Endothelial cell of umbilical vein (primary cell): ENCODE data around the gene PRICKLE3.

Experiments
- MYC ChIP-seq: IDR thresholded peaks from one replicate; pipeline ENCODE4 v1.6.1; 2011; ENCODE audit warnings: mild to moderate bottlenecking, low read depth, low read length
- TF ChIP-seq, protein P1 (sequence below), 2 donors: IDR thresholded peaks; 1 replicate in 1 of 2; 2 replicates in 1 of 2; pipeline ENCODE4 v1.5.1; 2011; ENCODE audit warnings: low read length in 2 of 2, mild to moderate bottlenecking in 2 of 2, moderate library complexity in 2 of 2, control low read depth in 1 of 2, inconsistent platforms in 1 of 2, low read depth in 1 of 2; ENCODE audit not compliant: insufficient read depth in 1 of 2; ENCODE audit errors: extremely low read depth in 1 of 2

DNA sequence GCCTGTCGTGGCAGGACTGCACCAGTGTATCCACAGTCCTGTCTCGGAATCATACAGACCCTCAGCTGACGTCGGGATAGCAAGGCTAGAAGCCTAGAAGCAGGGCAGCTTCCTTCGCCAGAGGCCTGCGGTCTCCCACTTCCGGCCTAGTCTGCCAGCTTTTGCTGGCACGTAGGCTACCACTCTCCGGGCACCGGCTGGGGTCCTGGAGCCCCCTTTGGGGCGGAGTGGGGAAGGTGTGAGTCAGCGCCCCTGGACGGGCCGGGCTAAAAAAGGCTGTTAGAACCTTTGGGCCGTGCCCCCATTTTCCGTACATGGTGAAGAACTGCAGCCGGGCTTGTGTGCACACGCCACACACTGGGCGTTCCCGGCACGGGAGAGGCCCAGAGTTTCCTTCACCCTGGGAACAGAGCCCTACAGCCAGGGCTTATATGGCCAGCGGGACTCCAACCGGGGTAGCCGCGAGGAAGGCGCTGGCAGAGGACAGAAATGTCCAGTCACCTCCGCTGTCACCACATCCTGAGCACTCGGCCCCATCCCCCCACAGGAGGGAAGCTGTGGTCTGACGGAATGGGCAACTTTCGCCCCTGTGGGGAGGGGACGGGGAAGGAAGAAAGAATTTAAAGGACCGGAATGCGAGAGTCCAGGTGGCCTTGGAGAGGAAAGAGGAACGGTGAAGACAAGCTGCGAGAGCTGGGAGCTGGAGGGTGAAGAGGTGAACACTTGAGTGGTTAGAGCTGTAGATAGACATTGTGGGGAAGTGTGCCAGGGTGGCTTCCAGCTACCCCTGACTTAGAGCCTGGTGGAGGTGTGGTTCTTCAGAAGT lies 19.0 kb downstream of the PRICKLE3 start:
- TF ChIP-seq, protein P1, sequence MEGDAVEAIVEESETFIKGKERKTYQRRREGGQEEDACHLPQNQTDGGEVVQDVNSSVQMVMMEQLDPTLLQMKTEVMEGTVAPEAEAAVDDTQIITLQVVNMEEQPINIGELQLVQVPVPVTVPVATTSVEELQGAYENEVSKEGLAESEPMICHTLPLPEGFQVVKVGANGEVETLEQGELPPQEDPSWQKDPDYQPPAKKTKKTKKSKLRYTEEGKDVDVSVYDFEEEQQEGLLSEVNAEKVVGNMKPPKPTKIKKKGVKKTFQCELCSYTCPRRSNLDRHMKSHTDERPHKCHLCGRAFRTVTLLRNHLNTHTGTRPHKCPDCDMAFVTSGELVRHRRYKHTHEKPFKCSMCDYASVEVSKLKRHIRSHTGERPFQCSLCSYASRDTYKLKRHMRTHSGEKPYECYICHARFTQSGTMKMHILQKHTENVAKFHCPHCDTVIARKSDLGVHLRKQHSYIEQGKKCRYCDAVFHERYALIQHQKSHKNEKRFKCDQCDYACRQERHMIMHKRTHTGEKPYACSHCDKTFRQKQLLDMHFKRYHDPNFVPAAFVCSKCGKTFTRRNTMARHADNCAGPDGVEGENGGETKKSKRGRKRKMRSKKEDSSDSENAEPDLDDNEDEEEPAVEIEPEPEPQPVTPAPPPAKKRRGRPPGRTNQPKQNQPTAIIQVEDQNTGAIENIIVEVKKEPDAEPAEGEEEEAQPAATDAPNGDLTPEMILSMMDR (IDR thresholded peaks at IDR 0.05; ENCODE audit: extremely low read depth in 1 of 2, insufficient read depth in 1 of 2, low read depth in 1 of 2, low read length in 2 of 2): no peak
- no peak for TF ChIP-seq MYC
